HUDEP-2 (cell line): ENCODE results near the gene EPOP.

ENCODE experiments used
- DNase-seq, 76 experiments: peaks; one replicate each; lab custom pipeline; 2025; ENCODE audit not compliant: unreplicated experiment in 76 of 76; lab: John Stamatoyannopoulos, UW

Gene EPOP

DNA sequence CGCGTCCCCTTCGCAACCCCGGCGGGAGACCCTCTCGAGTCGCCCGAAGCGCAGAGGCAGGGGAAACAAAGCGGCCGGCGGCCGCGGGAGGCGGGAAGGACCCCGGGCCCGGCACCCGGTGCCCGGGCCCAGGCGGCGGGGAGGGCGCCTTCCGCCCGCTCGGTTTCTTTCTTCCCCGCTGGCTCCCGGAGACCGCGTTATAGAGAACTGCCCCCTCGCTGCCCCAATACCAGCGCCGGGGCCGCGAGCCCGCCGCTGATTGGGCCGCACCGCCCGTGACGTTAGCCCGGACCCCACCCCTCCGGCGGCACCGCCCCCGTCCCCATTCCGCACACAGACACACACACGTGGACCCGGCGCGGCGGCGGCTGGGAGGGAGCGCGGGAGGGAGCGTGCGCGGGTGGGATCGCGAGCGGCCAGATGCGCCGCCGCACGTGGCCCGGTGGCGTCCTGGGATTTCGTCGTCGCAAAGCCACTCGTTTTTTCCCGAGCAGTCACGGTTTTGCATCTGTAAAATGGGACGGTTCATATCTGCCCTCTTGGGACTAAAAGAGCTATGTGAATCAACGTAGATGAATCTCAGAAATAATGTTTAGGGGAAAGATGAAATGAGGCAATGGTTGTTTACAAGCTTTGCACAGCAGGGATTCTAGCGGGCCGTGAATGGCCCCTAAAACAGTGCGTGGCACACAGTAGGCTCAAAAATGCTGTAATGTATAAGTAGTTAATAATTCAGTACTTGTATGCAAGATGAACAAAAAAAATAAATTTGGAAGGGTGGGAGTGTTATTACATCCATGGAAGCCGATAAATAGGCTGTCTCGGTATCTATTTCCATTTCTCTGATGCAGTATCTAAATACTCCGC is at the start of gene EPOP:
Gene EPOP (minus strand): TSS at position 209 of the 867 bp plus-strand sequence. CDS start 462 bp downstream, outside the sequence.
- peak in 72 of 76 experiments; percentile 32 to 94 (median 83) for DNase-seq

- DNase-seq, result no peak
Measured at GRCh38 chr17:38721802-38722201, 47.0 kb upstream of the EPOP start.

GRCh38 chr17:38720941-38721340 is 46.2 kb upstream of the EPOP start:
- no peak for DNase-seq

GRCh38 chr17:38719943-38720641 is 45.3 kb upstream of the EPOP start:
- no peak for DNase-seq

DNA sequence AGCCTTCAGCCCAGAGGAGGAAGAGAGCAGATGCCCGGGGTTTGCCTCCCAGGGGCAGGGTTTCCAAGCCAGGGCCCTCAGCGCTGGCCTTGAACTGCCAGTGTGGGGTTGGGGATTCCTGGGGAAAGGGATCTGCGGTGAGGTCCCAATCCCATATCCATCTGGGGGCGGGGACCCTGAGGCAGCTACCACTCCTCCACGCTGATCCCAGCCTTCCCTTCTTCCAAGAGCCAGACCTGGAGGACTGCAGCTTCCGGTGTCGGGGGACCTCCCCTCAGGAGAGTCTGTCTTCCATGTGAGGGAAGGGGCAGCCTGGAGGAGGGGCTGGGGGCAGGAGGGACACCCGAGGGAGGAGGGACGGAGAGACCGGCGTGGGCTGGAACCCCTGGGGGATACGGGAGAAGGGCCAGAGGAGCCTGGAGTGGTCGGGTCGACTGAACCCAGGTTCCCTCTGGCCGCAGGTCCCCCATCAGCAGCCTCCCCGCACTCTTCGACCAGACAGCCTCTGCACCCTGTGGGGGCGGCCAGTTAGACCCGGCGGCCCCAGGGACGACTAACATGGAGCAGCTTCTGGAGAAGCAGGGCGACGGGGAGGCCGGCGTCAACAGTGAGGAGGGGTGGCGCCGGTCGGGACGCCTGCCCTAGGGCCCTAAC is 44.7 kb upstream of the EPOP start:
- no peak for DNase-seq

- DNase-seq, result no peak
Measured at GRCh38 chr17:38717139-38717745, 42.5 kb upstream of the EPOP start.

- DNase-seq, result no peak
Measured at GRCh38 chr17:38716368-38717005, 41.7 kb upstream of the EPOP start.

DNA sequence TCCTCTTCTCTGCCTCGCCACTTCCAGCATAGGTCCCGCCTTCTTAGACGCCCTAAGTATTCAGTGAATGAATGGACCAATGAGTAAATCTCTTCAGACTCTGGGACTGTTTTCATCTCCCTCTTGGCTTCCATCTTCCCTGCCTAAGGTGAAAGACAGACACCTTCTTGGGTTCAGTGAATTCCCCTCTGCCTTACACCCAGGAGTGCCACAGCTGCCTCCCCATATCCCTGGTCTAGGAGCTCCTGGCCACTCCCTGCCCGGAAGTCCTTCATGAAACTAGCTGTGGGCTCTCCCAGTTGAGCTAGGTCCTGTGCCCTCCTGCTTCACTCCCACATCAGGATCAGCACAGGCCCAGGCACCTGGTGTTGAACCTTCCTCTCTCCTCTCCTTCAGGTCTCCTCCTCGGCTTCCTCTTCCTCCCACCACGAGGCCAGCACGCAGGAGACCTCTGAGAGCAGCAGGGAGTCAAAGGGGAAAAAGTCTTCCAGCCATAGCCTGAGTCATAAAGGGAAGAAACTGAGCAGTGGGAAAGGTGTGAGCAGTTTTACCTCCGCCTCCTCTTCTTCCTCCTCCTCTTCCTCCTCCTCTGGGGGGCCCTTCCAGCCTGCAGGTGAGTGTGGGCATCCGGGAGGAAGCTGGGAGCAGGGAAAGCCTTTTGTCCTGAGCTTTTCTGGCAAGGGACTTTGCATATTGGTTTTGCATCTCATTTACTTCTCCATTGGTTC is 40.6 kb upstream of the EPOP start:
- DNase-seq, result no peak

DNA sequence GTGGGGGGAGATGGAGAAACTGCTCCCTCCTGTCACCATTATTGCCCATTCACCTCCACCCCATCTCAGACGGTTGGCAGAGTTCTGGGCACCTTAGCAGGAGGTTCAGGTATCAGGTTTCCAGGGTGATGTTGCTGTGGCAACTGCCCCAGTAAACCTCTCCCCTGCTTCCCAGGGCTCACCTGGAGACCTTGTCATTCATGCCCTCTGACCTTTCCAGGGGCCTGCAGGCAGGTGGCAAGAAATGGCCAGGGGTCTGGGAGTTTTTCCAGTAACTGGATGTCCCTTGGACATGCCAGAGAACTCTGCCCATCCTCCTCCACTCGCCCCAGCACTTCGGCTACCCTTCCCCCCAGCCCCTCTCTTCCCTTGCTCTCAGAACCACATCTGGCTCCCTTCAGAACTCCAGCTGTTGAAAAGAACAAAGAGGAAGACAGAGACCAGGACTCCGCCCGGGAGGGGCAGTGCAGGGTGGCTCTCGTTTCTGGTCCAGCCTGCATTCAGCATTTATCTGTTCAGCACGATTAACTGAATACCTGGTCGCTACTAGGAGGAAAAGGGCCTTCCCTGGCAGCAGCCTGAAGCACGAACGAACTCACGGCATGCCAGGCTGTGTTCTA is 38.8 kb upstream of the EPOP start:
- DNase-seq, result peak in 2 of 76 experiments; percentile 15 to 29

- DNase-seq, result no peak
Measured at GRCh38 chr17:38712593-38712992, 37.8 kb upstream of the EPOP start.

DNA sequence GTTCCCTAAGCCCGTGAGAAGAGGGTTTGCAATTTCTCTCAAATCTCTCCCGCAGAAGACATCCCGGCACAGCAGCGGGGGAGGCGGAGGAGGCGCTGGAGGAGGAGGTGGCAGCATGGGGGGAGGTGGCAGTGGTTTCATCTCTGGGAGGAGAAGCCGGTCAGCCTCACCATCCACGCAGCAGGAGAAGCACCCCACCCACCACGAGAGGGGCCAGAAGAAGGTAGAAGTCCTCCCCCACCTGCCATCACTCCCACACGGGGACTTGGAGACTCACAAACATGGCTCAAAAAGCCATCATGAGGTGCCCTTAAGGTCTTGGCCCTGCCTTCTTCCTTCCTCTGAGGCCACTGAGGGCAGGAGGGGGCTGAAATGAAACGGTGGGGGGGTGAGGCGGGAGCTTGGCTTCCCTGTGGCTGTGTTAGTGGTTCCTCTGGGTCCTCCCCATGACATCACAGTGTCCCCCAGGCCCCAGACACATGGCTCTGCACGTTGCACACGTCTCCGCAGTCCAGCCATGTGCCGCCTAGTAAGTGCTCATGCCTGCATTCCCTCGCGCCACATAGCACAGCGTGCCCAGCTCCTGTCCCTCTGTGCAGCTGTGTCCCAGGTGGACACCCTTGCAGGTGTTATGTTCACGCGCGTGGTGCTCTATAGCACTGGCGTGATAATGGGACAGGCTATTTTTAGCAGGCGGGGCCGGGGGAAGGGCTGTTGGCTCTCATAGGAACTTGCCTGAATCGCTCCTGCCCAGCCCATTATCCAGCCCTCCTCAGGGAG is 37.2 kb upstream of the EPOP start:
- DNase-seq, result no peak

- DNase-seq, result no peak
Measured at GRCh38 chr17:38710985-38711384, 36.2 kb upstream of the EPOP start.

- no peak for DNase-seq
Measured at GRCh38 chr17:38710604-38710962, 35.8 kb upstream of the EPOP start.

DNA sequence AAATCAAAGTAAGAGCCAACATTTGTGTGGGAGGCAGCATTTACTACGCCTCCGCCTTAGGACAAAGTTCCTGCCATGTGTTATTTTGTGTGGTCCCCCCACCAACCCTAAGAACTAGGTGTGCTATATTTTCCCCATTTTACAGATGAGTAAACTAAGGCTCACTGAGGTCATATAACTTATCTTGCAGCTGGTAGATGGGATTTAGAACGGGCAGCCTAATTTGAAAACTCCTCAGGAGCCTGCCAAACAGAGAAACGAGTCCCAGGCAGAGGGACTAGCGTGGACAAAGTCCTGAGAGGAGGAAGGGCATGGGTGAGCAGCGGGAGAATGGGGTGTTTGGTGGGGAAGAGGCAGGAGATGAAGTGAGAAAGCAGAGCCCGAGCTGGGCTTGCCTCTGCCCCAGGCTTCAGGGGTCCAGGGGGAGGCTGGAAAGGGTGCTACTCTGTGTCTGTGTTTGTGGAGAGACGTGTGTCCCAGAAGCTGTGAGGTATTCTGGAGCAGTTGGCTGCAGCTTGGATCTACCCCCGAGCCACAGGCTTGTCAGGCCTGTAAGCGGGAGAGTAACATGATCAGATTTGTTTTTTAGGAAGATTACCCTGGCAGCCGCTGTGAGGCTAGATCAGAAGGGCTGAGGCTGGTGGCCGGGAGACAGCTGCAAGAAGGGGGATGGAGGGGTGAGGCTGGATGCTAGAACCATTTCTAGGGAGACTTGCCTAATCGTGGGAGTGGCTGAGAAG is 35.3 kb upstream of the EPOP start:
- DNase-seq, result no peak

DNA sequence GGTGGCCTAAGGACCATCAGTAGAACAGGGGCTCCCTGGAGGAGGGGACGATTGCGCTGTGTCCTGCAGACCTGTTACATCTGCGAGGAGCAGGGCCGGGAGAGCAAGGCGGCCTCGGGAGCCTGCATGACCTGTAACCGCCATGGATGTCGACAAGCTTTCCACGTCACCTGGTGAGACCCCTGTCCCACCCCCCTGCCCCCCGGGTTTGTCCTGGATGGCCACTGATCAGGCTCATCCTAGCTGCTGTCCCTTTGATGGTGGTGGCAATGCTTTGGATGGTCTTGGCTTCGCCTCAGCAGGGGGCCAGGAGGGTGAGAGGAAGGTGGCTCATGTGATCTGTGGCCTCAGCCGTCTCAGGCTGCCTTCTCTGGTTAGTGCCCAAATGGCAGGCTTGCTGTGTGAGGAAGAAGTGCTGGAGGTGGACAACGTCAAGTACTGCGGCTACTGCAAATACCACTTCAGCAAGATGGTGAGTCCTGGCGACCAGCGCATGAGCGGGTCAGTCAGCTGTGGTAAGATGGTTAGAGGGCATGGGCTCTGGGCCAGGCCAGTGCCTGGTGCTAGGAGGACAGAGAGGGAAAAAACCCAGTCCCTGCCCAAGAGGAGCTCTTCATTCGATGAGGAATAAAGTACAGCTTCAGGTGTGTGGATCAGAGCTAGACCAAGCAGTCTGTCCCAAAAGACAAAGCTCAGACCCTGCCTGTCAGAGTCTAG is 34.5 kb upstream of the EPOP start:
- DNase-seq, result no peak

DNA sequence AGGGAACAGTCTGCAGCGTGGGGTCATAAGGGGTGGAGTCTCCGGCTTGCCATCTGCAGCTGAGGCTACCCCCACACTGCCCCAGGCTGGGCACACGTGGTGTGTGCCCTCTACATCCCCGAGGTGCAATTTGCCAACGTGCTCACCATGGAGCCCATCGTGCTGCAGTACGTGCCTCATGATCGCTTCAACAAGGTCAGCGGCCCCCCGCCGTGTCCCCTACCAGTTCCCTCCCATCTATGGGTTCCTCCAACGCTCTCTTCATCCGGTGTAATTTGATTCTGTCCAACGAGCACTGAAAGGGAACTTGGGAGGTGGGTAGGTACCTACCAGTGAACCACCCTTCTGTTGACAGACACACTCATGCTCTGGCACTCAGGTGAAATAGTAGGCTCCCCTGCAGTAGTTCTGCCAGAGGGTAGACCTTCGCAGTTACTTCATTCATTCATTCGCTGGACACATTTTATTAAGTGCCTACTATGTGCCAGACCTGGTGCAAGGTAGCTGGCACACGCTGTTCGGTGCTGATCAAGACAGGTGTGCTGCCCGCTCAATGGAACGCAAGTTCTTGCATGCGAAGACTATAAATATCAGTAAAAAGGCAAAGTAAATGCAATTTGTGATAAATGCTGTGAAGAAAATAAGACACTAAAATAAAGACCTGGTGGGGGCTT is 33.1 kb upstream of the EPOP start:
- no peak for DNase-seq
